HS-27A (cell line): ENCODE results near the gene KCND3.

Source experiments
- DNase-seq: peaks from one replicate; pipeline ENCODE4 v3.0.0-alpha.2; 2012; ENCODE audit warnings: low read depth, missing footprints

KCND3 gene

GRCh38 chr1:111988743-111989453, 570 bp downstream of the KCND3 start:
- DNase-seq: no peak

DNA sequence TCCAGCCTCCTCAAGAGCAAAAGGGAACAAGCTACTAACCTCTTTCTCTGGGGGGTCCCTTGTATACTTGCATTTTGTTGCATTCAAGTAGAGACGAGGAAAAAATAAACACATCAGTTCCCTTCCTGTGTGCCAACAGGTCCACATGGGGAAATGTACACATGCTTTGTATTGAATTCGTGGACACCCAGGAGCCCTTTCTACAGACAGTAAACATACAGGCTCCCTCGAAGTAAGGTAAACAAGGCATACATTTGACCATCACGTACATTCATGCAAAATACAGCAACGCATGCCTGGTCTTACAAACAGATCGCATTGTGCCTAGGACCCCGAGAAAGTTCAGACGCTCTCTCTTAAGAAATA, 1.1 kb downstream of the KCND3 start:
- no peak for DNase-seq

- DNase-seq: no peak
These were observed 2.0 kb downstream of the KCND3 start for GRCh38 chr1:111987502-111987901.

- DNase-seq: no peak
These were observed 6.0 kb downstream of the KCND3 start for GRCh38 chr1:111983500-111983899.

- no peak for DNase-seq
These were observed 7.0 kb downstream of the KCND3 start for GRCh38 chr1:111982428-111982827.

- no peak for DNase-seq
These were observed 7.6 kb downstream of the KCND3 start for GRCh38 chr1:111981871-111982270.

GRCh38 chr1:111981090-111981489, 8.4 kb downstream of the KCND3 start:
- DNase-seq: no peak

DNA sequence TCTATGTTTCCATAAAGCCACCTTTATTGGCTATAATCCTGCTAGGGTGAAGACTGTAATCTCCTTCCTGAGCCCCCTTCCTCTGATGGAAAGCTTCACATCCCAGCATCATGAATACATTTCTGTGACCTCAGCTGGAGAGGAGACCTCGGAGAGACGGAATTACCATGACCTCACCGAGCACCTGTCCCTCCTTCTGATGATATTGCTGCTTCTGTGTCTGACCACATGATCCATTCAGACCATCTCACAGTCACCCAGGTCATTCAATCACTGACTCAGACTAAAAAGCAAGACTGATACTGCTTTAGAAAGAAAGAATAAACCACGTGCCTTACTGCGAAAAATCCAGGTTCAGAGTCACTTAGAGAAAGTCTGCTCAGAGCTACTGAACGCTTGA, 8.8 kb downstream of the KCND3 start:
- DNase-seq: no peak

- no peak for DNase-seq
These were observed 10.8 kb downstream of the KCND3 start for GRCh38 chr1:111978695-111979094.

DNA sequence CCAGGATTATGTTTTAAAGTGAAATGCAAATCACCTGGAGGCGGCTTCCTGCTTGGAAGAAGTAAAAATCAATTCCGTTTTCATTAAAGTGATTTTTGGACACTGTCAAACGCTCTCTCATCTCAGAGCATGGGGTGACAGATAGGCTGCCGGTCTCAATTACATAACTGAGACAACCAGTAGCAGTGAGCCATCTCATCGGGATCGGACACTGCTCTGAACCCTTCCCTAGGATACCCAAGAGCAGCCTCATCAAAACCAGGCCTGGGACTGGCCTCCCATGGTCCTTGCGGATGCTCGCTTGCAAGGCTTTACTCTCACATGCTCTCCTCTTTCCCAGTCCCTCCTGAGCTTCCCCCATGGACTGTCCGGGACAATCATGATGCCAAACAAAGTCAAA, 12.1 kb downstream of the KCND3 start:
- DNase-seq: no peak

DNA sequence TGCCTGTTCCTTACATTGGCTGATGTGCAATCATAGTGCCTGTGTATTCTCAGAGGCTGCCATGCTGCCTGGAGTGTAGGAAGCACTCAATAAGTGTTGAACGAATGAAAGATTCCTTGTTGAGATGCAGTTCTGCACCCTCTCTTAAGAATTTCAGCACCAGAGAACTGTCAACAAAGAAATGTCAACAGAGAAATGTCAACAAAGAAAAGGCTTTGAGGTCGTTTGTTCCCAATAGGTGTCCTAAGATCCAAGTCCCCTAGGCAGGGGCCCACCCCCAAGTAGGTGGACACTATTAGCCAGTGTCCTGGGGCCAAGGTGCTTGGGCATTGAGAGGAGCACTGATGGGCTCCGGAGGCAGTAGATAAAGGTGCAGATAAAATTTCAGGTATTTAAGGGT, 12.6 kb downstream of the KCND3 start:
- no peak for DNase-seq

- no peak for DNase-seq
These were observed 13.1 kb downstream of the KCND3 start for GRCh38 chr1:111976332-111976731.

- no peak for DNase-seq
These were observed 16.2 kb downstream of the KCND3 start for GRCh38 chr1:111973150-111973790.

- DNase-seq: no peak
These were observed 18.1 kb downstream of the KCND3 start for GRCh38 chr1:111971396-111971795.

GRCh38 chr1:111968511-111968910, 21.0 kb downstream of the KCND3 start:
- no peak for DNase-seq

DNA sequence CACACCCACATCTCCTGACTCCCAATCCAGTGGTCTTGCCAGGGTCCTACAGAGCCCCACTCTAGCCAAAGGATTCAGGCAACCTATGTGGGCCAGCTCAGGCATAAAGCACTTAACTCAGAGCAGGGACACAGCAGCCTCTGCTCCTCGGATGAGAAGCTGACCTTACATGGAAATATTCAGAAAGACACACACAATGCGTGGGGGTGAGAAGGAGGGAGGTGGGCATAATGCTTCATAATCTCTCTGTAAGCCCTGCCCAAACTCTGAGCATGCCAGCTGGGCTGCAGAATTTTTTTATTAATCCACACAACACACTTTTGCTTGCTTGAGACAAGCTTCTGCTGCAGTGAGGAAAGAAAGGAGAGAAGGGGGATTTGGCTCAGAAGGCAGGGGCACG, 21.6 kb downstream of the KCND3 start:
- DNase-seq: no peak

DNA sequence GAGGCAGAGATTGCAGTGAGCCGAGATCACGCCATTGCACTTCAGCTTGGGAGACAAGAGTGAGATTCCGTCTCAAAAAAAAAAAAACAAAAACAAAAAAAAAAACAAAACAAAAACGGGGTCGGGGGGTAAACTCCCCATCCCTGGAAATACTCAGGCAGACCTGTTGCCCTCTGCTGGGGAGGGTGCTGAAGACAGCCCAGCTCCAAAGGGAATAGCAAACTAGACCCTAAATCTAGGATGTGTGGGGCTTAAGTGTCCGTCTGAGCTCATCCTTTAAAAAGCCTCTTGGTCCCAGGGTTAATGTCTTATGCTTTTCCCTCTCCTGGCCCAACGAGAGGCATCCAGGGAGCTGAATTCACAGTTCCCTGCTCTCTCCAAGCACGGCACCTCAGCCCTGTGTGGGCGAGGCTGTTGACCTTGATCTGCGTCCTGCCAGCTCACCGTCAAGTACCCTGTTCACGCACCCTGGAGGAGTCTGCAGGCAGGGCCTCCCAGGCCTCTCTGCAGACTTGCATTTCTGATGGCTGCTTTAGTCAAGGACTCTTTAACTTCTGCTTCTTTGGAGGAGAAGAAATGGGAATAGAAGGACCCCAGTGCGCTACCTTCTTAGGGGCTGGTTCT, 22.3 kb downstream of the KCND3 start:
- no peak for DNase-seq

- DNase-seq: no peak
These were observed 23.6 kb downstream of the KCND3 start for GRCh38 chr1:111965781-111966443.

- no peak for DNase-seq
These were observed 25.3 kb downstream of the KCND3 start for GRCh38 chr1:111963985-111964738.

GRCh38 chr1:111961773-111962565, 27.5 kb downstream of the KCND3 start:
- DNase-seq: no peak

DNA sequence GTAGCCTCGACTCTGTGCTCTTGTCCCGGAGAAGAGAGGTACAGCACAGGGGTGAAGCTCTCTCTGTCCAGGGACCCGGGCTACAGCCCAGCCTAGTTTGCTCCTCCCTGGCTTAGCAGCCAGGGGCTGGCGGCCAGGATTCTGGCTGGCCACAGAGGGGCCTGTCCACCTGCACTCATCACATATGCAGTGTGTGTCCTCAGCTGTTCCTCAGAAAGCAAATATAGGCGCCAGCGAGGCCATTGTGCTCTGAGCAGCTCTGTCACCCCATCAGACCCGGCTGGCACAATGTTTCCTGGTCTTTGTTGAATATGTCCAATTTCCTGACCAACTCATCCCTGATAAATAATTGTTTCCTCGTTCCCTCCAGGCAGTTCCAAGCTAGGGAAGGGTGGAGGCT, 28.5 kb downstream of the KCND3 start:
- no peak for DNase-seq
